HepG2 (cell line): ENCODE measurements around the gene CLNS1A. TPM values are rescaled to one million over a fixed set of nuclear protein-coding genes. Genes with fewer than 3 reads are reported as not detected.

Source experiments
- ATAC-seq: fragments of 200-7000 bp; cut with Tn5 transposase; 3 replicates; pipeline ENCODE4 v1.9.1; 2020; ENCODE audit warnings: mild to moderate bottlenecking, moderate library complexity
- BruUV-seq: library from RNA; stranded (reverse); fragments of 400-500 nt; replicated peaks from 2 replicates; lab custom pipeline; 2021; lab: Mats Ljungman, UMichigan
- CTCF ChIA-PET: fragments of 300-600 bp; formaldehyde crosslinking; extraction: SDS; loops from one replicate; lab custom pipeline; 2021; ENCODE audit warnings: low total read pairs, inconsistent platforms, low intra/inter-chr PET ratio; lab: Yijun Ruan, JAX
- POLR2A ChIA-PET: fragments of 350-600 bp; sonication (Branson Sonifier 250); formaldehyde crosslinking; loops from one replicate; lab custom pipeline; 2020; ENCODE audit warnings: antibody characterized with exemption, inconsistent platforms; lab: Yijun Ruan, JAX
- DNase-seq: peaks from one replicate; pipeline ENCODE4 v3.0.0-alpha.2; 2015; ENCODE audit warnings: low spot score
- FAIRE-seq: peaks from 3 replicates; lab custom pipeline; 2011; peaks lifted over from hg19 to GRCh38; lab: Jason Lieb, UNC
- H2AFZ ChIP-seq: one replicate; pipeline ENCODE4 v1.6.1; 2011; ENCODE audit warnings: low read length, inconsistent platforms
- H3K27ac ChIP-seq: fragments of 300-600 bp; 3 replicates; pipeline ENCODE4 v1.8.0; 2011; ENCODE audit warnings: mixed run types, mild to moderate bottlenecking, mixed read lengths, low read length, inconsistent platforms; ENCODE audit not compliant: insufficient read depth; ENCODE audit errors: extremely low read length
- H3K27me3 ChIP-seq, 2 experiments: fragments of 200-600 bp in 1 of 2; 2 replicates in 1 of 2; 3 replicates in 1 of 2; pipeline versions ENCODE4 v1.6.0 to v1.8.0; 2011; ENCODE audit warnings: low read length in 2 of 2, mild to moderate bottlenecking in 2 of 2, moderate library complexity in 2 of 2, inconsistent platforms in 1 of 2; ENCODE audit not compliant: insufficient read depth in 2 of 2, control insufficient read depth in 1 of 2
- H3K36me3 ChIP-seq, 2 experiments: fragments of 200-600 bp in 1 of 2; replicated peaks in 1 of 2; 2 replicates in 1 of 2; 3 replicates in 1 of 2; pipeline versions ENCODE4 v1.5.1 to v1.8.0; 2011; ENCODE audit warnings: low read length in 2 of 2, inconsistent platforms in 1 of 2; ENCODE audit not compliant: insufficient read depth in 2 of 2, control insufficient read depth in 1 of 2
- H3K4me1 ChIP-seq: 2 replicates; pipeline ENCODE4 v1.5.1; 2012; ENCODE audit warnings: low read length, inconsistent platforms; ENCODE audit not compliant: insufficient read depth
- H3K4me2 ChIP-seq: 2 replicates; pipeline ENCODE4 v1.6.0; 2011; ENCODE audit warnings: low read depth, low read length, inconsistent platforms
- H3K4me3 ChIP-seq, 3 experiments: fragments of 200-600 bp in 1 of 3; sonication (generic), shearing (Covaris generic) in 1 of 3; replicated peaks in 1 of 3; 2 replicates each; pipeline ENCODE4 v1.5.1; 2011 to 2016; ENCODE audit warnings: low read length in 3 of 3, inconsistent platforms in 2 of 3, low read depth in 2 of 3, mild to moderate bottlenecking in 2 of 3, control low read depth in 1 of 3, mixed read lengths in 1 of 3; ENCODE audit not compliant: insufficient read depth in 1 of 3
- H3K79me2 ChIP-seq: one replicate; pipeline ENCODE4 v1.6.1; 2011; ENCODE audit warnings: low read length, inconsistent platforms; ENCODE audit not compliant: insufficient read depth
- H3K9ac ChIP-seq: 2 replicates; pipeline ENCODE4 v1.6.0; 2011; ENCODE audit warnings: mild to moderate bottlenecking, low read depth, low read length, inconsistent platforms; ENCODE audit not compliant: insufficient read depth
- H3K9me3 ChIP-seq: 2 replicates; pipeline ENCODE4 v1.5.1; 2012; ENCODE audit warnings: mild to moderate bottlenecking, low read length
- H4K20me1 ChIP-seq: 2 replicates; pipeline ENCODE4 v1.6.0; 2011; ENCODE audit warnings: inconsistent platforms, mild to moderate bottlenecking, low read length, moderate library complexity; ENCODE audit not compliant: insufficient read depth
- ATAD3A ChIP-seq: sonication (generic); formaldehyde crosslinking; IDR thresholded peaks from 2 replicates; pipeline ENCODE4 v1.4.0; 2020; ENCODE audit warnings: missing genetic modification reagents
- PHF21A ChIP-seq: sonication (generic); formaldehyde crosslinking; IDR thresholded peaks from 2 replicates; pipeline ENCODE4 v1.5.0; 2020; ENCODE audit warnings: mild to moderate bottlenecking, missing genetic modification reagents
- RNF2 ChIP-seq: fragments of 450-650 bp; conservative IDR thresholded peaks from 2 replicates; pipeline ENCODE4 v1.6.1; 2016; ENCODE audit warnings: low read depth
- YY1 ChIP-seq: IDR thresholded peaks from 2 replicates; pipeline ENCODE4 v1.6.1; 2011; ENCODE audit warnings: low read length, low read depth, moderate library complexity, mild to moderate bottlenecking; ENCODE audit not compliant: insufficient read depth, insufficient replicate concordance
- ZBTB4 ChIP-seq: sonication (generic); formaldehyde crosslinking; IDR thresholded peaks from 2 replicates; pipeline ENCODE4 v1.4.0; 2020; ENCODE audit warnings: missing genetic modification reagents, mild to moderate bottlenecking, borderline replicate concordance
- ZFYVE20 ChIP-seq: sonication (generic); formaldehyde crosslinking; IDR thresholded peaks from 2 replicates; pipeline ENCODE4 v1.8.0; 2023; ENCODE audit warnings: low read depth, mild to moderate bottlenecking, moderate library complexity, missing genetic modification reagents, borderline replicate concordance
- ZNF501 ChIP-seq: sonication (generic); formaldehyde crosslinking; IDR thresholded peaks from 2 replicates; pipeline ENCODE4 v1.5.1; 2020; ENCODE audit warnings: mild to moderate bottlenecking, moderate library complexity, missing genetic modification reagents
- ZNF598 ChIP-seq: sonication (generic); formaldehyde crosslinking; IDR thresholded peaks from 2 replicates; pipeline ENCODE4 v1.5.1; 2020; ENCODE audit warnings: mild to moderate bottlenecking, missing genetic modification reagents, borderline replicate concordance
- WGBS: methylation state at CpG from one replicate; pipeline ENCODE4 v1.1.6; 2017; ENCODE audit warnings: low lambda C conversion rate; 5-methylcytosine and 5-hydroxymethylcytosine counted together
- in situ Hi-C: cut with HindIII; loops from 2 replicates; pipeline ENCODE4 v1.10.0; 2017; ENCODE audit warnings: low pct_unique_long_range_greater_than_20kb; ENCODE audit not compliant: extremely low pct_ligation_motif_present
- intact Hi-C: fragments of 100-400 bp; cut with micrococcal nuclease; formaldehyde crosslinking; loops from one replicate; pipeline ENCODE4 v1.10.0; 2022; ENCODE audit not compliant: unreplicated experiment
- polyA plus RNA-seq, 8 experiments: library from polyadenylated mRNA; depleted of rRNA in 3 of 8; stranded (reverse) in 7 of 8; unstranded in 1 of 8; fragments of >200 nt; fragmentation: Illumina TruSeq in 4 of 8; extraction: Trizol in 4 of 8; gene quantifications; 2 replicates each; pipeline versions ENCODE4 v1.2.1 to v1.2.3, GENCODE V29; 2011 to 2016; ENCODE audit warnings: low read depth in 4 of 8, missing spikeins in 1 of 8, mixed read lengths in 1 of 8; ENCODE audit not compliant: insufficient read depth in 1 of 8
- total RNA-seq, 5 experiments: library from RNA; depleted of rRNA; stranded (reverse); fragments of >200 nt; fragmentation: Illumina TruSeq; extraction: Trizol; gene quantifications; 2 replicates each; pipeline ENCODE4 v1.2.3, GENCODE V29; 2016; ENCODE audit warnings: low read depth in 1 of 5
- TF ChIP-seq, protein P1 (sequence below): sonication (generic); formaldehyde crosslinking; IDR thresholded peaks from 2 replicates; pipeline ENCODE4 v1.4.0; 2020; ENCODE audit warnings: missing genetic modification reagents, borderline replicate concordance
- TF ChIP-seq, protein P2 (sequence below): IDR thresholded peaks from 2 replicates; pipeline ENCODE4 v1.6.1; 2012; ENCODE audit warnings: low read length, improper control_type of control experiment
- TF ChIP-seq, protein P3 (sequence below): sonication (generic); formaldehyde crosslinking; IDR thresholded peaks from 2 replicates; pipeline ENCODE4 v1.4.0; 2020; ENCODE audit warnings: missing genetic modification reagents

The CLNS1A gene
- total and polyA plus RNA-seq, 2 of the 13 experiments (the other 11 are each of a cell fraction or from before 2014, with no cell fraction given): 158 to 219 TPM

GRCh38 chr11:77661670-77662069 lies 24.1 kb upstream of the CLNS1A start:
- no peak overlapping the region for H3K4me3 ChIP-seq
- in situ Hi-C loops: no loop called here
- no peak overlapping the region for H3K27ac ChIP-seq
- ATAC-seq (no peak), DNase-seq (no peak), FAIRE-seq (no peak)
- H3K36me3 ChIP-seq: peaks cover 0 to 2% of the 10 kb centered on the region in 2 experiments; a peak in 2 of 5 replicates
- no peak overlapping the region for H3K4me2 ChIP-seq
- no TSS peak for BruUV-seq
- H3K9ac ChIP-seq: no peak overlapping the region
- no peaks in the 10 kb centered on the region for H3K79me2 ChIP-seq
- CTCF ChIA-PET: no interaction called here
- intact Hi-C loops: no loop called here
- H3K27me3 ChIP-seq: no peaks in the 10 kb centered on the region
- H3K4me1 ChIP-seq: no peaks in the 10 kb centered on the region
- no peaks in the 10 kb centered on the region for H3K9me3 ChIP-seq
- H2AFZ ChIP-seq: no peak overlapping the region
- WGBS: 97% methylated on average over 3 of the region's 3 CpGs
- POLR2A ChIA-PET: no interaction called here
- no peaks in the 10 kb centered on the region for H4K20me1 ChIP-seq
- TF ChIP-seq YY1 (no peak), PHF21A (no peak), ZNF501 (no peak), ZBTB4 (no peak), ZFYVE20 (CRISPR knock-in tag) (no peak), RNF2 (no peak), ATAD3A (CRISPR knock-in tag) (no peak), ZNF598 (CRISPR knock-in tag) (no peak)
- TF ChIP-seq, protein P1, sequence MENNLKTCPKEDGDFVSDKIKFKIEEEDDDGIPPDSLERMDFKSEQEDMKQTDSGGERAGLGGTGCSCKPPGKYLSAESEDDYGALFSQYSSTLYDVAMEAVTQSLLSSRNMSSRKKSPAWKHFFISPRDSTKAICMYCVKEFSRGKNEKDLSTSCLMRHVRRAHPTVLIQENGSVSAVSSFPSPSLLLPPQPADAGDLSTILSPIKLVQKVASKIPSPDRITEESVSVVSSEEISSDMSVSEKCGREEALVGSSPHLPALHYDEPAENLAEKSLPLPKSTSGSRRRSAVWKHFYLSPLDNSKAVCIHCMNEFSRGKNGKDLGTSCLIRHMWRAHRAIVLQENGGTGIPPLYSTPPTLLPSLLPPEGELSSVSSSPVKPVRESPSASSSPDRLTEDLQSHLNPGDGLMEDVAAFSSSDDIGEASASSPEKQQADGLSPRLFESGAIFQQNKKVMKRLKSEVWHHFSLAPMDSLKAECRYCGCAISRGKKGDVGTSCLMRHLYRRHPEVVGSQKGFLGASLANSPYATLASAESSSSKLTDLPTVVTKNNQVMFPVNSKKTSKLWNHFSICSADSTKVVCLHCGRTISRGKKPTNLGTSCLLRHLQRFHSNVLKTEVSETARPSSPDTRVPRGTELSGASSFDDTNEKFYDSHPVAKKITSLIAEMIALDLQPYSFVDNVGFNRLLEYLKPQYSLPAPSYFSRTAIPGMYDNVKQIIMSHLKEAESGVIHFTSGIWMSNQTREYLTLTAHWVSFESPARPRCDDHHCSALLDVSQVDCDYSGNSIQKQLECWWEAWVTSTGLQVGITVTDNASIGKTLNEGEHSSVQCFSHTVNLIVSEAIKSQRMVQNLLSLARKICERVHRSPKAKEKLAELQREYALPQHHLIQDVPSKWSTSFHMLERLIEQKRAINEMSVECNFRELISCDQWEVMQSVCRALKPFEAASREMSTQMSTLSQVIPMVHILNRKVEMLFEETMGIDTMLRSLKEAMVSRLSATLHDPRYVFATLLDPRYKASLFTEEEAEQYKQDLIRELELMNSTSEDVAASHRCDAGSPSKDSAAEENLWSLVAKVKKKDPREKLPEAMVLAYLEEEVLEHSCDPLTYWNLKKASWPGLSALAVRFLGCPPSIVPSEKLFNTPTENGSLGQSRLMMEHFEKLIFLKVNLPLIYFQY: no peak
- TF ChIP-seq, protein P2, sequence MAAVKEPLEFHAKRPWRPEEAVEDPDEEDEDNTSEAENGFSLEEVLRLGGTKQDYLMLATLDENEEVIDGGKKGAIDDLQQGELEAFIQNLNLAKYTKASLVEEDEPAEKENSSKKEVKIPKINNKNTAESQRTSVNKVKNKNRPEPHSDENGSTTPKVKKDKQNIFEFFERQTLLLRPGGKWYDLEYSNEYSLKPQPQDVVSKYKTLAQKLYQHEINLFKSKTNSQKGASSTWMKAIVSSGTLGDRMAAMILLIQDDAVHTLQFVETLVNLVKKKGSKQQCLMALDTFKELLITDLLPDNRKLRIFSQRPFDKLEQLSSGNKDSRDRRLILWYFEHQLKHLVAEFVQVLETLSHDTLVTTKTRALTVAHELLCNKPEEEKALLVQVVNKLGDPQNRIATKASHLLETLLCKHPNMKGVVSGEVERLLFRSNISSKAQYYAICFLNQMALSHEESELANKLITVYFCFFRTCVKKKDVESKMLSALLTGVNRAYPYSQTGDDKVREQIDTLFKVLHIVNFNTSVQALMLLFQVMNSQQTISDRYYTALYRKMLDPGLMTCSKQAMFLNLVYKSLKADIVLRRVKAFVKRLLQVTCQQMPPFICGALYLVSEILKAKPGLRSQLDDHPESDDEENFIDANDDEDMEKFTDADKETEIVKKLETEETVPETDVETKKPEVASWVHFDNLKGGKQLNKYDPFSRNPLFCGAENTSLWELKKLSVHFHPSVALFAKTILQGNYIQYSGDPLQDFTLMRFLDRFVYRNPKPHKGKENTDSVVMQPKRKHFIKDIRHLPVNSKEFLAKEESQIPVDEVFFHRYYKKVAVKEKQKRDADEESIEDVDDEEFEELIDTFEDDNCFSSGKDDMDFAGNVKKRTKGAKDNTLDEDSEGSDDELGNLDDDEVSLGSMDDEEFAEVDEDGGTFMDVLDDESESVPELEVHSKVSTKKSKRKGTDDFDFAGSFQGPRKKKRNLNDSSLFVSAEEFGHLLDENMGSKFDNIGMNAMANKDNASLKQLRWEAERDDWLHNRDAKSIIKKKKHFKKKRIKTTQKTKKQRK: no peak
- TF ChIP-seq, protein P3, sequence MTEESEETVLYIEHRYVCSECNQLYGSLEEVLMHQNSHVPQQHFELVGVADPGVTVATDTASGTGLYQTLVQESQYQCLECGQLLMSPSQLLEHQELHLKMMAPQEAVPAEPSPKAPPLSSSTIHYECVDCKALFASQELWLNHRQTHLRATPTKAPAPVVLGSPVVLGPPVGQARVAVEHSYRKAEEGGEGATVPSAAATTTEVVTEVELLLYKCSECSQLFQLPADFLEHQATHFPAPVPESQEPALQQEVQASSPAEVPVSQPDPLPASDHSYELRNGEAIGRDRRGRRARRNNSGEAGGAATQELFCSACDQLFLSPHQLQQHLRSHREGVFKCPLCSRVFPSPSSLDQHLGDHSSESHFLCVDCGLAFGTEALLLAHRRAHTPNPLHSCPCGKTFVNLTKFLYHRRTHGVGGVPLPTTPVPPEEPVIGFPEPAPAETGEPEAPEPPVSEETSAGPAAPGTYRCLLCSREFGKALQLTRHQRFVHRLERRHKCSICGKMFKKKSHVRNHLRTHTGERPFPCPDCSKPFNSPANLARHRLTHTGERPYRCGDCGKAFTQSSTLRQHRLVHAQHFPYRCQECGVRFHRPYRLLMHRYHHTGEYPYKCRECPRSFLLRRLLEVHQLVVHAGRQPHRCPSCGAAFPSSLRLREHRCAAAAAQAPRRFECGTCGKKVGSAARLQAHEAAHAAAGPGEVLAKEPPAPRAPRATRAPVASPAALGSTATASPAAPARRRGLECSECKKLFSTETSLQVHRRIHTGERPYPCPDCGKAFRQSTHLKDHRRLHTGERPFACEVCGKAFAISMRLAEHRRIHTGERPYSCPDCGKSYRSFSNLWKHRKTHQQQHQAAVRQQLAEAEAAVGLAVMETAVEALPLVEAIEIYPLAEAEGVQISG (CRISPR knock-in tag): no peak
